DND-41 (cell line): ENCODE data around the gene PLPP6.

Experiments used
- ATAC-seq: fragments of 200-7000 bp; cut with Tn5 transposase; 3 replicates; pipeline ENCODE4 v1.9.1; 2021; ENCODE audit warnings: low read depth; ENCODE audit not compliant: insufficient read depth
- DNase-seq: peaks from one replicate; pipeline ENCODE4 v3.0.0-alpha.2; 2020
- H2AFZ ChIP-seq: 2 replicates; pipeline ENCODE4 v1.6.0; 2012; ENCODE audit warnings: low read depth, low read length
- H3K27ac ChIP-seq: 2 replicates; pipeline ENCODE4 v1.5.1; 2012; ENCODE audit warnings: low read length, inconsistent platforms
- H3K27me3 ChIP-seq: fragments of 200-600 bp; sonication (generic); 2 replicates; pipeline ENCODE4 v1.6.0; 2012; ENCODE audit warnings: low read length, mild to moderate bottlenecking, inconsistent platforms; ENCODE audit not compliant: insufficient read depth, poor library complexity
- H3K36me3 ChIP-seq: 2 replicates; pipeline ENCODE4 v1.5.1; 2012; ENCODE audit warnings: low read length, inconsistent platforms; ENCODE audit not compliant: insufficient read depth
- H3K4me1 ChIP-seq: 2 replicates; pipeline ENCODE4 v1.5.1; 2012; ENCODE audit warnings: mild to moderate bottlenecking, low read length; ENCODE audit not compliant: insufficient read depth
- H3K4me2 ChIP-seq: 2 replicates; pipeline ENCODE4 v1.6.0; 2012; ENCODE audit warnings: mild to moderate bottlenecking, moderate library complexity, low read length, inconsistent platforms; ENCODE audit not compliant: insufficient read depth
- H3K4me3 ChIP-seq, 2 experiments: fragments of 200-600 bp in 1 of 2; shearing (Covaris generic) in 1 of 2; 2 replicates each; pipeline ENCODE4 v1.5.1; 2012 to 2016; ENCODE audit warnings: inconsistent platforms in 2 of 2, low read length in 2 of 2, mild to moderate bottlenecking in 2 of 2, low read depth in 1 of 2, moderate library complexity in 1 of 2
- H3K79me2 ChIP-seq: 2 replicates; pipeline ENCODE4 v1.6.0; 2012; ENCODE audit warnings: low read length, inconsistent platforms; ENCODE audit not compliant: insufficient read depth
- H3K9ac ChIP-seq: 2 replicates; pipeline ENCODE4 v1.6.0; 2012; ENCODE audit warnings: low read depth, mild to moderate bottlenecking, inconsistent platforms, low read length, moderate library complexity
- H3K9me3 ChIP-seq: 2 replicates; pipeline ENCODE4 v1.5.1; 2012; ENCODE audit warnings: low read length, moderate library complexity, mild to moderate bottlenecking, inconsistent platforms; ENCODE audit not compliant: insufficient read depth, severe bottlenecking
- H4K20me1 ChIP-seq: 2 replicates; pipeline ENCODE4 v1.6.0; 2012; ENCODE audit warnings: low read length; ENCODE audit not compliant: insufficient read depth
- CTCF ChIP-seq: IDR thresholded peaks from 2 replicates; pipeline ENCODE4 v1.5.1; 2012; ENCODE audit warnings: borderline replicate concordance, low read length, moderate library complexity, mild to moderate bottlenecking; ENCODE audit not compliant: poor library complexity, severe bottlenecking; ENCODE audit errors: extremely low read depth
- EZH2 ChIP-seq: IDR thresholded peaks from 3 replicates; pipeline ENCODE4 v1.6.1; 2012; ENCODE audit warnings: borderline replicate concordance, low read depth, mild to moderate bottlenecking, moderate library complexity, low read length, inconsistent platforms; ENCODE audit not compliant: severe bottlenecking

PLPP6 gene

GRCh38 chr9:4686584-4686983, 24.5 kb downstream of the PLPP6 start:
- Histone ChIP-seq H3K27me3 (no peaks in the 10 kb centered on the region), H3K9me3 (no peaks in the 10 kb centered on the region), H3K9ac (no peak overlapping the region), H3K79me2 (peaks cover 32% of the 10 kb centered on the region), H3K4me1 (peaks cover 2% of the 10 kb centered on the region; the same call in 1 of the 2 replicates), H3K27ac (no peak overlapping the region), H4K20me1 (peaks cover 3% of the 10 kb centered on the region; the same call in 1 of the 2 replicates), H3K4me3 (no peak overlapping the region), H3K4me2 (no peak overlapping the region), H2AFZ (no peak overlapping the region), H3K36me3 (peaks cover 42% of the 10 kb centered on the region)
- TF ChIP-seq EZH2 (no peak), CTCF (no peak)
- ATAC-seq (no peak), DNase-seq (no peak)

DNA sequence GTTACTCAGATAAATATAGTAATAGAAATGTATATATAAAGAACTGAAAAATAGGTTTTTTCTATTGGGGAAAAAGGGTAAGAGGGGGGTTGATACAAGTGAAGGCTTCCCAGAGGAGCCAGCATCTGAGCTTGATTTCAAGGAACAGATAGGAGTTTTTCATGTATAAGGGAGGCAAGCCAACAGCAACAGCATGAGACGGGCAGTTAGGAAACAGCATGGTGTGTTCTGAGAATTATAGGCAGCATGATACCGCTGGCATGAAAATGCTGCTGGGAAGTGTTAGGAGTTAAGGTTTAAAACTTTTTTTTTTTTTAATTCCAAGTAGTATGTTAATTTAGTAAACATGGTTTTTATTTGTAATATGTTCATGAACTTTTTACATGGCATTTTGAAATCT, 26.9 kb downstream of the PLPP6 start:
- no peaks in the 10 kb centered on the region for H3K27me3 ChIP-seq
- no peaks in the 10 kb centered on the region; the same call in 1 of the 2 replicates for H4K20me1 ChIP-seq
- DNase-seq (no peak), ATAC-seq (no peak)
- TF ChIP-seq EZH2 (no peak), CTCF (no peak)
- H2AFZ ChIP-seq = no peak overlapping the region
- peaks cover 20% of the 10 kb centered on the region for H3K79me2 ChIP-seq
- no peaks in the 10 kb centered on the region for H3K9me3 ChIP-seq
- H3K36me3 ChIP-seq = peaks cover 46% of the 10 kb centered on the region
- no peaks in the 10 kb centered on the region for H3K4me1 ChIP-seq
- no peak overlapping the region for H3K9ac ChIP-seq
- no peak overlapping the region for H3K4me3 ChIP-seq
- no peak overlapping the region for H3K27ac ChIP-seq
- no peak overlapping the region for H3K4me2 ChIP-seq

DNA sequence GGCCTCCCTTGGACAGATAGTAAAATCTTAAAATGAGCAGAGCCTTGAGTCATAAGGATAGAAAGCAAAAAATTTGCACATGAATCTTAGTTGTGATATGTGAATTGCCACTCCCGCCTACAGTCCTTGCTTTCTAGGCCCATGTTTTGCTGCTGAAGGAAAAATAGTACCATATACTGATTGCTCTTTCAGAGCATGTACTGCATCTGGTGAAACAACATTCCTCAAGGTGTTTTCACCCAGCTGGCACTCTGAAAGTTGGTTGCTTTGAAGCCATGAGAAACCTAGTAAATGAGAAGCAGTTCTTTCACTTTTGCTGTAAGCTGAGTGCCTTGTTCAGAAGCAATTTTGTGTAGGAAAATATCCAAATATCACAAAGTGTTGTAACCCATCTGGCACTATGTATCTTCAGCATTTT, 27.6 kb downstream of the PLPP6 start:
- no peak overlapping the region for H2AFZ ChIP-seq
- no peaks in the 10 kb centered on the region for H3K9me3 ChIP-seq
- peaks cover 24% of the 10 kb centered on the region for H3K79me2 ChIP-seq
- ATAC-seq (no peak), DNase-seq (no peak)
- no peaks in the 10 kb centered on the region; the same call in 1 of the 2 replicates for H4K20me1 ChIP-seq
- H3K9ac ChIP-seq = no peak overlapping the region
- no peaks in the 10 kb centered on the region for H3K27me3 ChIP-seq
- H3K4me2 ChIP-seq = no peak overlapping the region
- peaks cover 48% of the 10 kb centered on the region for H3K36me3 ChIP-seq
- H3K4me3 ChIP-seq = no peak overlapping the region
- TF ChIP-seq EZH2 (no peak), CTCF (no peak)
- no peaks in the 10 kb centered on the region for H3K4me1 ChIP-seq
- H3K27ac ChIP-seq = no peak overlapping the region

DNA sequence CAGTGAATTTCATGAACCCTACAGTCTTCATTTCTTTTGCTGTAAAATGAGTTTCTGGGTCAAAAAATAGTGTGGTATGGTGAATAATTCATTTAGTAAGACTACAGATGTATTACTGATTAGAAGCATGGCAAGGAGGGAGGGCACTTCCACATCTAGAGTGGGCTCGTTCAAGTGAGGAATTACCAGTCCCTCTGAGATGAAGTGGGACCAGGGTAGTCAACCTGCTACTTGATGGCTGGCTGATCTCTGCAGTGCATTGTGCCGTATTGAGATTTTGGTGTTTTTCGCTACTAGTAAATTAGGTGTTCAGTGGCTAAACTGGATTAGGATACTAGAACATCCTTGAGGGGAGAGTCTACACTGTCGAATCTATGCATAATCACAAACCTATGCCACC, 28.1 kb downstream of the PLPP6 start:
- Histone ChIP-seq H3K27ac (no peak overlapping the region), H3K4me2 (no peak overlapping the region), H2AFZ (no peak overlapping the region), H4K20me1 (no peaks in the 10 kb centered on the region; the same call in 1 of the 2 replicates), H3K4me3 (no peak overlapping the region), H3K27me3 (no peaks in the 10 kb centered on the region), H3K4me1 (no peaks in the 10 kb centered on the region), H3K36me3 (peaks cover 44% of the 10 kb centered on the region), H3K79me2 (peaks cover 24% of the 10 kb centered on the region), H3K9me3 (no peaks in the 10 kb centered on the region), H3K9ac (no peak overlapping the region)
- TF ChIP-seq EZH2 = no peak
- TF ChIP-seq CTCF = no peak
- no peak for DNase-seq
- ATAC-seq = no peak
